Body of pancreas (tissue), 4 donors: ENCODE results near the gene CIPC. TPM values are rescaled to one million over a fixed set of nuclear protein-coding genes. Genes with fewer than 3 reads are reported as not detected.

ENCODE experiments used
- ATAC-seq: fragments of 150-250 bp; one replicate; pipeline ENCODE4 v1.9.1; 2016
- DNase-seq, 4 donors: peaks; one replicate each; pipeline ENCODE4 v3.0.0-alpha.2; 2019
- H3K27ac ChIP-seq, 4 donors: fragments of 200-600 bp; sonication (generic); 1 replicate in 3 of 4; 2 replicates in 1 of 4; pipeline versions ENCODE4 v1.5.1 to v1.6.1; 2016 to 2019; ENCODE audit warnings: mild to moderate bottlenecking in 1 of 4, mixed read lengths in 1 of 4, moderate library complexity in 1 of 4
- H3K27me3 ChIP-seq, 2 donors: fragments of 200-600 bp; sonication (generic); one replicate each; pipeline ENCODE4 v1.6.0; 2016; ENCODE audit warnings: mild to moderate bottlenecking in 1 of 2
- H3K36me3 ChIP-seq, 2 donors: fragments of 200-600 bp; sonication (generic); replicated peaks in 1 of 2; 2 replicates each; pipeline ENCODE4 v1.5.1; 2016; ENCODE audit warnings: low read depth in 2 of 2; ENCODE audit not compliant: insufficient read depth in 1 of 2
- H3K4me1 ChIP-seq: fragments of 200-600 bp; sonication (generic); one replicate; pipeline ENCODE4 v1.6.0; 2016
- H3K4me3 ChIP-seq, 2 donors: fragments of 200-600 bp; sonication (generic); 1 replicate in 1 of 2; 2 replicates in 1 of 2; pipeline ENCODE4 v1.5.1; 2016 to 2019
- H3K9me3 ChIP-seq, 3 donors: fragments of 200-600 bp; sonication (generic); 1 replicate in 2 of 3; 2 replicates in 1 of 3; pipeline ENCODE4 v1.5.1; 2016
- POLR2A ChIP-seq, 3 donors: fragments of 450-650 bp; IDR thresholded peaks; one replicate each; pipeline ENCODE4 v1.6.1; 2016; ENCODE audit warnings: antibody characterized with exemption in 3 of 3, mild to moderate bottlenecking in 2 of 3
- WGBS, 2 donors: methylation state at CpG; one replicate each; pipeline ENCODE4 v1.1.5; 2017; 5-methylcytosine and 5-hydroxymethylcytosine counted together
- intact Hi-C: fragments of 100-400 bp; cut with DNase I; formaldehyde crosslinking; loops from one replicate; pipeline ENCODE4 v1.15.1; 2023
- total RNA-seq, 2 donors: library from RNA; depleted of rRNA; stranded (reverse); fragments of >200 nt; gene quantifications; one replicate each; pipeline ENCODE4 v1.1.0, GENCODE V29; 2016
- TF ChIP-seq, protein P1 (sequence below), 7 experiments: fragments of 450-650 bp in 4 of 7; fragments of 200-600 bp in 3 of 7; sonication (generic) in 3 of 7; IDR thresholded peaks; one replicate each; pipeline ENCODE4 v1.5.1; 2016 to 2019; ENCODE audit warnings: antibody characterized with exemption in 7 of 7

The CIPC gene, protein sequence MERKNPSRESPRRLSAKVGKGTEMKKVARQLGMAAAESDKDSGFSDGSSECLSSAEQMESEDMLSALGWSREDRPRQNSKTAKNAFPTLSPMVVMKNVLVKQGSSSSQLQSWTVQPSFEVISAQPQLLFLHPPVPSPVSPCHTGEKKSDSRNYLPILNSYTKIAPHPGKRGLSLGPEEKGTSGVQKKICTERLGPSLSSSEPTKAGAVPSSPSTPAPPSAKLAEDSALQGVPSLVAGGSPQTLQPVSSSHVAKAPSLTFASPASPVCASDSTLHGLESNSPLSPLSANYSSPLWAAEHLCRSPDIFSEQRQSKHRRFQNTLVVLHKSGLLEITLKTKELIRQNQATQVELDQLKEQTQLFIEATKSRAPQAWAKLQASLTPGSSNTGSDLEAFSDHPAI
- 10 to 100 TPM; 13.7 to 17.1 TPM for total RNA-seq

DNA sequence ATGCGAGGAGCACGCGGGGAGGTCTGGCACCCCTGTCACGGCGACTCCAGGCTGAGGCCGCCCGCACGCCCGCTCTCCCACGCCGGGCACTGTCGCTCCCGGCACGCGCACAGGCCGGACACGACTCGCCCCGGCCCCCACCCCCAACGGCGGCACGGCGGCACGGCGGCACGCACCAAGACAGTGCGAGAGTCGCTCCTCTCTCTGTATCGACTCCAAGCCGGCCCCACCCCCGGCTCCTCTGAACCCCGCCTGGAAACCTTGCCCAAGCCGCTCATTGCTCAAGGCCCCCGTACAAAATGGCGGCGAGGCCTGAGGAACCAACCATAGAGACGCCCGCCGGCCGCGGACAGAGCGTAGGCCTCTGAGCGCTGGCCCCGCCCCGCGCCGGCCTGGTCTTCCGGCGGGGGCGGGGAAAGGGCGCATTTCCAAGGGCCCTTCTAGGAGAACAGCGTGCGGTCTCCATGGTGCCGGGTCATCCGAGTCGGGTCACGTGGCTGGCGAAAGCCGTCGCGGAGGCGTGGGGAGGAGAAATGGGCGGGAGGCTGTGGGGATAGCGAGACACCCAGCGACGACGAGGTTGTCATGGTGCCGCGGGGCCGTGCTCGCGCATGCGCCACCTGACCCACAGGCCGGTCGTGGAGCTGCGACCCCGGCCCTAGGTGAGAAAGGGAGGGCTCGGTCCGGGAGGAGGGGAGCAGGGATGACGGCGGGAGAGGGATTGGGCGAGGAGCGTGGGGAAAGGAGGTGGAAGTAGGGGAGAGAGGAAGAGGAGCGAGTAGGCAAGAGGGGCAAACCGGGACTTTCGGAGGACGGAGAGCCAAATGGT is at the start of gene CIPC:
Gene CIPC (plus strand): TSS at position 559 of the 829 bp plus-strand sequence. CDS start 7,451 bp downstream, outside the sequence.
- H3K4me3 ChIP-seq: peak within 1 kb of the TSS; percentile 72 to 99
- no peaks in the 10 kb centered on the region for H3K9me3 ChIP-seq
- intact Hi-C loops: no loop called here
- H3K36me3 ChIP-seq: no peaks in the 10 kb centered on the region
- peak; percentile 99 to 100 (median 100) for DNase-seq
- peak; percentile 96 for ATAC-seq
- no peaks in the 10 kb centered on the region for H3K27me3 ChIP-seq
- WGBS, 2 donors: 0 to 1% methylated on average over 26 to 87 of the region's 87 CpGs
- peak within 1 kb of the TSS; percentile 94 to 98 (median 96) for H3K27ac ChIP-seq
- H3K4me1 ChIP-seq: peaks cover 21% of the 10 kb centered on the region
- TF ChIP-seq POLR2A (IDR thresholded peaks at IDR 0.05): peak; percentile 39 to 86 (median 83)
- TF ChIP-seq, protein P1, sequence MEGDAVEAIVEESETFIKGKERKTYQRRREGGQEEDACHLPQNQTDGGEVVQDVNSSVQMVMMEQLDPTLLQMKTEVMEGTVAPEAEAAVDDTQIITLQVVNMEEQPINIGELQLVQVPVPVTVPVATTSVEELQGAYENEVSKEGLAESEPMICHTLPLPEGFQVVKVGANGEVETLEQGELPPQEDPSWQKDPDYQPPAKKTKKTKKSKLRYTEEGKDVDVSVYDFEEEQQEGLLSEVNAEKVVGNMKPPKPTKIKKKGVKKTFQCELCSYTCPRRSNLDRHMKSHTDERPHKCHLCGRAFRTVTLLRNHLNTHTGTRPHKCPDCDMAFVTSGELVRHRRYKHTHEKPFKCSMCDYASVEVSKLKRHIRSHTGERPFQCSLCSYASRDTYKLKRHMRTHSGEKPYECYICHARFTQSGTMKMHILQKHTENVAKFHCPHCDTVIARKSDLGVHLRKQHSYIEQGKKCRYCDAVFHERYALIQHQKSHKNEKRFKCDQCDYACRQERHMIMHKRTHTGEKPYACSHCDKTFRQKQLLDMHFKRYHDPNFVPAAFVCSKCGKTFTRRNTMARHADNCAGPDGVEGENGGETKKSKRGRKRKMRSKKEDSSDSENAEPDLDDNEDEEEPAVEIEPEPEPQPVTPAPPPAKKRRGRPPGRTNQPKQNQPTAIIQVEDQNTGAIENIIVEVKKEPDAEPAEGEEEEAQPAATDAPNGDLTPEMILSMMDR (IDR thresholded peaks at IDR 0.05): peak in 2 of 7 experiments; percentile 8 to 53

DNA sequence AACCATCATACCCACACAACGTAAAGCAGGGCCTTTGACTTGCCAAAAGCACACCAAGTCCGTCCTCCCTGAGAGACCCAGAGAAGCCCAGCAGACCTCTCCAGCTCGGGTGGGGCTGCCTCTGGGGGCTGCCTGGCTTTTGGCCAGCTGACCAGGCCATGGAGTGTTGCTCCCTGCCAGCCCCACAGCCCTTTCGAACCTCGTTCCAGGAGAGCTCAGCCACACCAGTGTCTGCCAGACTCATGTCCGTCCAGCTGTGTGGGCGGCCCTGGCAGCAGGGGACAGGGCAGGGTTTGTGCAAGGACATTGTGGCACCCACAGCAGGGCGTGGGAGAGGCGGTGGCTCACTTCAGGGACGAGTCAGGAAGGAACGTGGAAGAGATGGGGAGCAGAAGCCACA is 46.9 kb upstream of the CIPC start:
- DNase-seq (peak; percentile 35 to 68 (median 53)), ATAC-seq (peak; percentile 40)
- Histone ChIP-seq H3K9me3 (no peaks in the 10 kb centered on the region), H3K4me1 (peaks cover 32% of the 10 kb centered on the region), H3K4me3 (no peak overlapping the region), H3K27ac (peak overlapping the region in 3 of 4 donors; percentile 23 to 73 (median 48)), H3K27me3 (no peaks in the 10 kb centered on the region), H3K36me3 (no peaks in the 10 kb centered on the region)
- WGBS, 2 donors: 23 to 34% methylated on average over 9 to 11 of the region's 11 CpGs
- intact Hi-C loops: no loop called here
- TF ChIP-seq, protein P1 (IDR thresholded peaks at IDR 0.05): no peak
- peak in 1 of 3 donors; percentile 10 for TF ChIP-seq POLR2A (IDR thresholded peaks at IDR 0.05)

DNA sequence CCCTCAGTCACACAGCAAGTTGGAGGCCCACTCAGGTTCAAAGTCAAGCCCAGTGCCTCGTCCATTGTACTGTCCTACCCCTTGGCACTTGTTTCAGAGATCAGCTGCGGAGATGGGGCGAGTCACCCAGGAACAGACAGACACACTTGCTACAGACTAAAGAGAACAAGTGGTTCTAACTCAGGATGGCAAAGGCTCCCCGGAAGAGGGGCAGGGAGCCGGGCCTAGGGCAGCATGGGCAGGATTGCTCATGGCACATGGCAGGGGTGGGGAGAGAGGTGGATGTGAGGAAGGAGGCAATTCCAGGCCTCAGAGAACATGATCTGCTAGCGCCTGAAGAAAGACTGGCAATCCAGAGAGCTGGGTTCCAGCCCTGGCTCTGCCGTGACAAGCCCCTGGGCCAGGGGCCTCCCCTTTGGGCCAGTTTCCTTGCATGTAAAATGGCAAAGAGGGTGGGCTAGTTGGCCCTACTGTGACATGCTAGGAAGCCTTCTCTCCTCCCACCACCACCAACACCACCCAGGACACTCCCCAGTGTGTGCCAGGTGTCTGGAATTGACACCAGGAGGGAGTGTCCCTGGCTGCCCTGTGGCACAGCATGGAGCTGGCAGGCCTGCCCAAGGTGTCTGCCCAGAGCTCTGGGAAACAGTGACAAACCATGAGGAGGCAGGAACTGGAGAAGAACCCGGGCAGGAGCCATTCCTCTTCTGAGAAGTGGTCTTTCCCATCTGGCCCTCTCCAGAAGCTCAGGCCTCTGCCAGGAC is 45.6 kb upstream of the CIPC start:
- peak overlapping the region in 3 of 4 donors; percentile 43 to 54 (median 45) for H3K27ac ChIP-seq
- intact Hi-C loops: no loop called here
- no peak for TF ChIP-seq POLR2A (IDR thresholded peaks at IDR 0.05)
- TF ChIP-seq, protein P1 (IDR thresholded peaks at IDR 0.05): no peak
- 73 to 79% methylated on average over 7 to 8 of the region's 8 CpGs for WGBS, 2 donors
- peaks cover 23% of the 10 kb centered on the region for H3K4me1 ChIP-seq
- H3K36me3 ChIP-seq: no peaks in the 10 kb centered on the region
- DNase-seq (peak in 3 of 4 donors; percentile 40 to 66 (median 55)), ATAC-seq (peak; percentile 62)
- H3K4me3 ChIP-seq: no peak overlapping the region
- H3K9me3 ChIP-seq: no peaks in the 10 kb centered on the region
- no peaks in the 10 kb centered on the region for H3K27me3 ChIP-seq

DNA sequence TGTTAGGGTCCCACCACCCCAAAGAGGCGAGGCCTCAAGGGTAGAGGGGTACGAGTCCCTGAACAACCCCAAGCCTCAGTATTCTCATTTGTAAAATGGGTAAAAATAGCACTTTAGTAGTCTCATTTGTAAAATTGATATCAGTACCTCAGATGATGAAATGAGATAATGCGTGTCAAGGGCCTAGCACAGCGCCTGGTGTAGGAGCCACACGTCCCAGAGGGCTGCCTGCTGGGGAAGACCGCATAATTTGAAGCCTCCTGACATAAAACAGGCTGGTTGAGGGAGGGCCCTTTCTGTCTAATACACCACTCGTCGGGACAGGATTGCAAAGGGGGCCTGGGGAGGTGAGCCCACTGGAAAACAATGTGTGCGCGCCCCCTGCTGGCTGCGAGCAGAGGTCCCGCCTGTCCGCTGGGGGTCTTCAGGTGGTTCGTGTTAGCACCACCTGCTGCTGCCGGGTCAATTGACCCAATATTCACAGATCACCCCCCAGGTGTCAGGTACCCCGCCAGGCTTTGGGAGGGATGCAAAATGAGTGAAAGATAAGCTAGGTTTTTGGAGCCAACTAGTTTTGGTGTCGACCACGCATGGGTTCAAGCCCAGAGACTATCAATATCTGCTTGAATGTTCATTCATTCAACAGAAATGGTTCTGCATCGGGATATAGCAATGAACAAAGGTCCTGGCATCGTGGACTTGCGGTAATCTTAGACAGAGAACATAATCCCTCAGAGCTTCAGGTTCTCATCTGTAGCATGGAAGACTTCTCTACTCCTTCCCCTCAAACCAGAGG is 44.8 kb upstream of the CIPC start:
- intact Hi-C loops: no loop called here
- ATAC-seq: peak; percentile 76
- peak; percentile 64 to 82 (median 76) for DNase-seq
- WGBS, 2 donors: 30 to 31% methylated on average over 20 to 21 of the region's 21 CpGs
- H3K4me1 ChIP-seq: peaks cover 23% of the 10 kb centered on the region
- no peaks in the 10 kb centered on the region for H3K27me3 ChIP-seq
- no peaks in the 10 kb centered on the region for H3K9me3 ChIP-seq
- TF ChIP-seq, protein P1 (IDR thresholded peaks at IDR 0.05): peak; percentile 70 to 96 (median 89)
- no peak for TF ChIP-seq POLR2A (IDR thresholded peaks at IDR 0.05)
- peak overlapping the region in 3 of 4 donors; percentile 43 to 54 (median 45) for H3K27ac ChIP-seq
- H3K4me3 ChIP-seq: no peak overlapping the region
- no peaks in the 10 kb centered on the region for H3K36me3 ChIP-seq
